B cell (primary cell): ENCODE data around the gene PCAT7. TPM values are rescaled to one million over a fixed set of nuclear protein-coding genes. Genes with fewer than 3 reads are reported as not detected.

ENCODE experiments used
- ATAC-seq: fragments of 200-7000 bp; cut with Tn5 transposase; one replicate; pipeline ENCODE4 v1.10.0; 2021; ENCODE audit warnings: low read depth, mild to moderate bottlenecking, moderate number of reproducible peaks, moderate library complexity
- CTCF ChIA-PET: fragments of 350-600 bp; sonication (Branson Sonifier 250); formaldehyde crosslinking; loops from one replicate; lab custom pipeline; 2021; ENCODE audit warnings: antibody characterized with exemption, inconsistent platforms; lab: Charles Lee
- POLR2A ChIA-PET: fragments of 350-600 bp; sonication (Branson Sonifier 250); formaldehyde crosslinking; loops from one replicate; lab custom pipeline; 2021; ENCODE audit warnings: antibody characterized with exemption; lab: Charles Lee
- DNase-seq: peaks from one replicate; pipeline ENCODE4 v3.0.0; 2013
- H2AFZ ChIP-seq: 2 replicates; pipeline ENCODE4 v1.6.1; 2012; ENCODE audit warnings: mild to moderate bottlenecking, low read depth, low read length; ENCODE audit not compliant: insufficient read depth, poor library complexity, severe bottlenecking
- H3K27ac ChIP-seq, 2 donors: 1 replicate in 1 of 2; 2 replicates in 1 of 2; pipeline ENCODE4 v1.5.1; 2012 to 2013; ENCODE audit warnings: low read length in 2 of 2, mild to moderate bottlenecking in 2 of 2, moderate library complexity in 1 of 2
- H3K27me3 ChIP-seq, 4 experiments: fragments of 200-600 bp in 1 of 4; sonication (generic) in 1 of 4; replicated peaks in 1 of 4; 1 replicate in 2 of 4; 2 replicates in 2 of 4; pipeline versions ENCODE4 v1.6.1 to v1.7.0; 2013 to 2016; ENCODE audit warnings: low read length in 3 of 4, mild to moderate bottlenecking in 2 of 4, mixed read lengths in 1 of 4, moderate library complexity in 1 of 4; ENCODE audit not compliant: insufficient read depth in 4 of 4, control insufficient read depth in 3 of 4; ENCODE audit errors: control extremely low read depth in 1 of 4
- H3K36me3 ChIP-seq, 2 experiments: replicated peaks in 1 of 2; 1 replicate in 1 of 2; 2 replicates in 1 of 2; pipeline versions ENCODE4 v1.6.1 to v1.7.1; 2013; ENCODE audit warnings: low read length in 1 of 2; ENCODE audit not compliant: insufficient read depth in 2 of 2, control insufficient read depth in 1 of 2; ENCODE audit errors: control extremely low read depth in 1 of 2, extremely low read depth in 1 of 2
- H3K4me1 ChIP-seq, 2 donors: fragments of 200-600 bp in 1 of 2; sonication (generic) in 1 of 2; 1 replicate in 1 of 2; 2 replicates in 1 of 2; pipeline versions ENCODE4 v1.5.1 to v1.6.1; 2013 to 2017; ENCODE audit warnings: low read length in 2 of 2; ENCODE audit not compliant: control insufficient read depth in 2 of 2, insufficient read depth in 2 of 2
- H3K4me2 ChIP-seq: replicated peaks from 2 replicates; pipeline ENCODE3; 2012; ENCODE audit warnings: mild to moderate bottlenecking, low read depth, low read length; ENCODE audit not compliant: poor library complexity, severe bottlenecking
- H3K4me3 ChIP-seq, 5 experiments: fragments of 200-600 bp in 1 of 5; sonication (generic) in 1 of 5; 1 replicate in 3 of 5; 2 replicates in 2 of 5; pipeline versions ENCODE4 v1.5.1 to v1.7.0; 2011 to 2016; ENCODE audit warnings: low read length in 4 of 5, mild to moderate bottlenecking in 4 of 5, low read depth in 2 of 5, control low read depth in 1 of 5, moderate library complexity in 1 of 5; ENCODE audit not compliant: insufficient read depth in 1 of 5; ENCODE audit errors: control extremely low read depth in 1 of 5, extremely low read depth in 1 of 5
- H3K79me2 ChIP-seq: fragments of 200-600 bp; sonication (generic); one replicate; pipeline ENCODE4 v1.6.0; 2016; ENCODE audit warnings: low read length; ENCODE audit not compliant: control insufficient read depth, insufficient read depth
- H3K9ac ChIP-seq: fragments of 200-600 bp; sonication (generic); 2 replicates; pipeline ENCODE4 v1.6.1; 2017; ENCODE audit warnings: mild to moderate bottlenecking, low read length, moderate library complexity
- H3K9me3 ChIP-seq, 3 donors: one replicate each; pipeline versions ENCODE4 v1.6.1 to v1.7.1; 2013; ENCODE audit warnings: low read length in 2 of 3; ENCODE audit not compliant: control insufficient read depth in 2 of 3, insufficient read depth in 1 of 3; ENCODE audit errors: control extremely low read depth in 1 of 3
- H4K20me1 ChIP-seq: 2 replicates; pipeline ENCODE4 v1.6.0; 2012; ENCODE audit warnings: mild to moderate bottlenecking, low read length; ENCODE audit not compliant: insufficient read depth, control insufficient read depth, poor library complexity, severe bottlenecking
- H3K27ac Mint-ChIP-seq: one replicate; pipeline ENCODE4 v1.8.0; 2021; ENCODE audit warnings: mixed read lengths
- H3K27me3 Mint-ChIP-seq: one replicate; pipeline ENCODE4 v1.8.0; 2021; ENCODE audit warnings: mixed read lengths
- H3K4me1 Mint-ChIP-seq: one replicate; pipeline ENCODE4 v1.8.0; 2021; ENCODE audit warnings: mixed read lengths
- H3K4me3 Mint-ChIP-seq: one replicate; pipeline ENCODE4 v1.8.0; 2021; ENCODE audit warnings: mixed read lengths
- H3K9me3 Mint-ChIP-seq: one replicate; pipeline ENCODE4 v1.8.0; 2022; ENCODE audit warnings: mixed read lengths; ENCODE audit not compliant: insufficient read depth
- EZH2 ChIP-seq: IDR thresholded peaks from 2 replicates; pipeline ENCODE4 v1.6.1; 2012; ENCODE audit warnings: borderline replicate concordance, low read depth, mild to moderate bottlenecking, moderate library complexity, low read length; ENCODE audit not compliant: insufficient read depth, poor library complexity, severe bottlenecking
- WGBS: methylation state at CpG from one replicate; pipeline ENCODE4 v1.1.5; 2013; ENCODE audit warnings: missing lambda C conversion rate; ENCODE audit not compliant: insufficient coverage; 5-methylcytosine and 5-hydroxymethylcytosine counted together
- intact Hi-C: fragments of 100-400 bp; cut with micrococcal nuclease; formaldehyde crosslinking; loops from one replicate; pipeline ENCODE4 v1.10.0; 2022
- polyA plus RNA-seq: library from polyadenylated mRNA; depleted of rRNA; stranded (reverse); fragments of >200 nt; gene quantifications from 2 replicates; pipeline ENCODE4 v1.2.3, GENCODE V29; 2012
- total RNA-seq, 2 donors: library from RNA; stranded (reverse); fragments of 120-200 nt in 1 of 2; gene quantifications; 1 replicate in 1 of 2; 2 replicates in 1 of 2; pipeline versions ENCODE4 v1.2.3 to v1.2.4, GENCODE V29; 2013 to 2022
- TF ChIP-seq, protein P1 (sequence below): fragments of 200-600 bp; IDR thresholded peaks from one replicate; pipeline ENCODE4 v1.8.0; 2022; ENCODE audit warnings: antibody characterized with exemption, mild to moderate bottlenecking

Gene PCAT7
- total and polyA plus RNA-seq, 2 donors (not counting 1 experiment from before 2014, with no cell fraction given) = not detected

DNA sequence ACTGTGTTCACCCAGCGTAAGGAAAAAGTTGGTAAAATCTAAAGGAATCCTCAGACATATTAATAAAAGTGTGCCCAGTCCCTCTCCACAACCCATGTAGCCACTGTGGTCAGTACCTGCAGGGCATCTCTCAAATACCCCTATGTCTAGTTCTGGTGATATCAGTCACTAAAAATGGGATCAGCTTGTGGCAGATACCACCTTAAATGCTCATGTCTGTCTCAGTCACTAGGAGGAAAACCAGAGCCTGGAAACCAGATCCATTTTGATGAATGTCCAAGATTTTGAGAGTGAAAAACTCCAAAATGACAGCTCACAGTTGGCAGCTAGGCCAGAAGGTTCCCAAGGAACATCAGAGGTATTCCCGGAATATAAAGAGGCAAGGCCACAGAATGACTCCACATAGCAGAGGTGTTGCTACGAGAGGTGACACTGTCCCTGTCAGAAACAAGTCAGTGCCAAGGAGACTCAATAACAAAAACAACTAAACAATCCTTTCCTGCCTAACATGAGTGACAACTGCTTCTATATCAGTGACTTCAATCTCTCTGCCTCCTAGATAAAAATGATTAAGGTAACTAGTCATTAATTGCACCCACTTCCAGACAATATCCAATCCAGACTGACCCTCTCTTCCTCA lies 13.5 kb downstream of the PCAT7 start:
- CTCF ChIA-PET = no interaction called here
- Mint-ChIP-seq H3K27me3 (peaks cover 19% of the 10 kb centered on the region), H3K4me3 (no peak overlapping the region), H3K27ac (no peak overlapping the region), H3K9me3 (peaks cover 5% of the 10 kb centered on the region), H3K4me1 (no peaks in the 10 kb centered on the region)
- Histone ChIP-seq H3K9me3 (no peaks in the 10 kb centered on the region), H3K27ac (no peak overlapping the region), H2AFZ (no peak overlapping the region), H3K4me2 (no peak overlapping the region), H3K79me2 (no peaks in the 10 kb centered on the region), H3K36me3 (no peaks in the 10 kb centered on the region), H3K9ac (no peak overlapping the region), H3K4me1 (no peaks in the 10 kb centered on the region), H3K4me3 (no peak overlapping the region), H3K27me3 (peaks cover 0 to 2% (median 0%) of the 10 kb centered on the region in 4 experiments), H4K20me1 (no peaks in the 10 kb centered on the region)
- no peak for DNase-seq
- no peak for TF ChIP-seq EZH2
- TF ChIP-seq, protein P1, sequence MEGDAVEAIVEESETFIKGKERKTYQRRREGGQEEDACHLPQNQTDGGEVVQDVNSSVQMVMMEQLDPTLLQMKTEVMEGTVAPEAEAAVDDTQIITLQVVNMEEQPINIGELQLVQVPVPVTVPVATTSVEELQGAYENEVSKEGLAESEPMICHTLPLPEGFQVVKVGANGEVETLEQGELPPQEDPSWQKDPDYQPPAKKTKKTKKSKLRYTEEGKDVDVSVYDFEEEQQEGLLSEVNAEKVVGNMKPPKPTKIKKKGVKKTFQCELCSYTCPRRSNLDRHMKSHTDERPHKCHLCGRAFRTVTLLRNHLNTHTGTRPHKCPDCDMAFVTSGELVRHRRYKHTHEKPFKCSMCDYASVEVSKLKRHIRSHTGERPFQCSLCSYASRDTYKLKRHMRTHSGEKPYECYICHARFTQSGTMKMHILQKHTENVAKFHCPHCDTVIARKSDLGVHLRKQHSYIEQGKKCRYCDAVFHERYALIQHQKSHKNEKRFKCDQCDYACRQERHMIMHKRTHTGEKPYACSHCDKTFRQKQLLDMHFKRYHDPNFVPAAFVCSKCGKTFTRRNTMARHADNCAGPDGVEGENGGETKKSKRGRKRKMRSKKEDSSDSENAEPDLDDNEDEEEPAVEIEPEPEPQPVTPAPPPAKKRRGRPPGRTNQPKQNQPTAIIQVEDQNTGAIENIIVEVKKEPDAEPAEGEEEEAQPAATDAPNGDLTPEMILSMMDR = no peak
- intact Hi-C loops = no loop called here
- ATAC-seq = no peak
- WGBS = 50% methylated on average over 2 of the region's 3 CpGs
- POLR2A ChIA-PET = no interaction called here

DNA sequence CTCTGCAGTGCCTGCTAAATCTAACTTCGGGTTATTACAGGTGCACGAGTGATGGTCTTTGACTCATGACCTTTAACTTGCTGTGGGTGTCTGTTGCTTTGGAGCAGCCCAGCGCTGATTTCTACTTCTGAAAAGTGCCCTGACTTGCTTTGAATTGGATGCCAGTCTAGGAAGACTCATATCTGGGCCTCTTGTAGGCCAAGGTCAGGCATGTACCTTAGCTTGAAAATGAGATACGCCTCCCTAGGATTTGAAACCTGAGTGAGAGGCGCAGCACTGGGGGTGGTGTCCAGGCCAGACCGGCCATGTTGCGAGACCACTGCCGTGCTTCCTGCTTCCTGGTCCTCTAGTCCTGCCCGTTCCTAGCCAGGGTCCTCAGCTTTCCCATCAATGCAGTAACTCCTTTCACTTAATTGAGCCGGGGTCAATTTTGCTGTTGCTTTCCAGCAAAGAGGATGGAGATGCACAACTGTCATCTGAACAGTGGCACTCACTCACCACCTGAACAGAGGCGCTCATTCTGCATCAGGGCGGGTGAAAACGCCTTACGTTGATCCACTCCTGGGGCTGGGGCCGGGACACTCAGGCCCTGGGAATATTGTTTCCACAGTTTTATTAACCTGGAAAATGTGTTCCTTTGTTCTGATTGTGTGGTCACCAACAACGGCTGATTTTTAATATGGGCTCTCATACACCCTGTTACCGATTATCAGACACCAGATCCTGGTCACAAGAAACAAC lies 14.3 kb downstream of the PCAT7 start:
- H3K4me3 ChIP-seq = no peak overlapping the region
- no peak overlapping the region for H3K27ac ChIP-seq
- no peak overlapping the region for H3K4me2 ChIP-seq
- Mint-ChIP-seq H3K4me3 (no peak overlapping the region), H3K9me3 (peaks cover 2% of the 10 kb centered on the region), H3K4me1 (no peaks in the 10 kb centered on the region), H3K27me3 (peaks cover 12% of the 10 kb centered on the region), H3K27ac (no peak overlapping the region)
- TF ChIP-seq, protein P1 = no peak
- TF ChIP-seq EZH2 = no peak
- POLR2A ChIA-PET = no interaction called here
- 96% methylated on average over 12 of the region's 17 CpGs for WGBS
- DNase-seq (no peak), ATAC-seq (no peak)
- H3K9me3 ChIP-seq = no peaks in the 10 kb centered on the region
- CTCF ChIA-PET = no interaction called here
- peaks cover 0 to 2% (median 0%) of the 10 kb centered on the region in 4 experiments for H3K27me3 ChIP-seq
- no peaks in the 10 kb centered on the region for H3K4me1 ChIP-seq
- H3K9ac ChIP-seq = no peak overlapping the region
- H3K79me2 ChIP-seq = no peaks in the 10 kb centered on the region
- no peaks in the 10 kb centered on the region for H4K20me1 ChIP-seq
- H3K36me3 ChIP-seq = no peaks in the 10 kb centered on the region
- H2AFZ ChIP-seq = no peak overlapping the region
- intact Hi-C loops = no loop called here
